Activated CD8-positive, alpha-beta T cell treated with anti-CD3 and anti-CD28 coated beads, Interleukin-2, amount 10 ng/mL, durations not matched to agents 7 days and 5 days (primary cell): Measurements from ENCODE around the gene CDKAL1. TPM values are rescaled to one million over a fixed set of nuclear protein-coding genes. Genes with fewer than 3 reads are reported as not detected.

ENCODE experiments used
- ATAC-seq: fragments of 150-1000 bp; cut with Tn5 transposase; one replicate; pipeline ENCODE4 v1.10.0; 2021; ENCODE audit warnings: moderate library complexity
- CTCF ChIA-PET: fragments of 350-600 bp; sonication (Branson Sonifier 250); formaldehyde crosslinking; loops from one replicate; lab custom pipeline; 2021; ENCODE audit warnings: antibody characterized with exemption; lab: Charles Lee
- POLR2A ChIA-PET: fragments of 350-600 bp; sonication (Branson Sonifier 250); formaldehyde crosslinking; loops from one replicate; lab custom pipeline; 2021; ENCODE audit warnings: antibody characterized with exemption; lab: Charles Lee
- DNase-seq: peaks from one replicate; pipeline ENCODE4 v3.0.0-alpha.2; 2020
- H3K27ac Mint-ChIP-seq: one replicate; pipeline ENCODE4 v1.8.0; 2021; ENCODE audit warnings: mild to moderate bottlenecking, mixed read lengths
- H3K27me3 Mint-ChIP-seq: one replicate; pipeline ENCODE4 v1.8.0; 2021; ENCODE audit warnings: low read depth, mixed read lengths
- H3K36me3 Mint-ChIP-seq: one replicate; pipeline ENCODE4 v1.8.0; 2021; ENCODE audit warnings: low read depth, mixed read lengths
- H3K4me1 Mint-ChIP-seq: one replicate; pipeline ENCODE4 v1.8.0; 2021; ENCODE audit warnings: low read depth, mixed read lengths
- H3K4me3 Mint-ChIP-seq: one replicate; pipeline ENCODE4 v1.8.0; 2021; ENCODE audit warnings: mild to moderate bottlenecking, mixed read lengths
- H3K9me3 Mint-ChIP-seq: one replicate; pipeline ENCODE4 v1.8.0; 2022; ENCODE audit warnings: mixed read lengths; ENCODE audit not compliant: insufficient read depth
- total RNA-seq, 2 experiments: library from RNA; stranded (reverse); gene quantifications; one replicate each; pipeline ENCODE4 v1.2.3, GENCODE V29; 2021

The CDKAL1 gene
- total RNA-seq, 2 experiments from 2014 or later: 24.3 to 25.2 TPM

GRCh38 chr6:21104288-21104687 lies 570.0 kb downstream of the CDKAL1 start:
- no peak overlapping the region for H3K4me3 Mint-ChIP-seq
- peaks cover 23% of the 10 kb centered on the region for H3K4me1 Mint-ChIP-seq
- no peak for ATAC-seq
- DNase-seq: no peak
- ChIA-PET POLR2A (no interaction called here), CTCF (no interaction called here)
- no peaks in the 10 kb centered on the region for H3K27me3 Mint-ChIP-seq
- H3K36me3 Mint-ChIP-seq: peaks cover 10% of the 10 kb centered on the region
- H3K9me3 Mint-ChIP-seq: no peaks in the 10 kb centered on the region
- no peak overlapping the region for H3K27ac Mint-ChIP-seq

- CTCF ChIA-PET: no interaction called here
- POLR2A ChIA-PET: no interaction called here
- Mint-ChIP-seq H3K27me3 (no peaks in the 10 kb centered on the region), H3K4me3 (no peak overlapping the region), H3K36me3 (peaks cover 5% of the 10 kb centered on the region), H3K27ac (no peak overlapping the region), H3K9me3 (no peaks in the 10 kb centered on the region), H3K4me1 (no peaks in the 10 kb centered on the region)
- ATAC-seq: no peak
- no peak for DNase-seq
Measured at GRCh38 chr6:21107796-21108195, 573.5 kb downstream of the CDKAL1 start.

DNA sequence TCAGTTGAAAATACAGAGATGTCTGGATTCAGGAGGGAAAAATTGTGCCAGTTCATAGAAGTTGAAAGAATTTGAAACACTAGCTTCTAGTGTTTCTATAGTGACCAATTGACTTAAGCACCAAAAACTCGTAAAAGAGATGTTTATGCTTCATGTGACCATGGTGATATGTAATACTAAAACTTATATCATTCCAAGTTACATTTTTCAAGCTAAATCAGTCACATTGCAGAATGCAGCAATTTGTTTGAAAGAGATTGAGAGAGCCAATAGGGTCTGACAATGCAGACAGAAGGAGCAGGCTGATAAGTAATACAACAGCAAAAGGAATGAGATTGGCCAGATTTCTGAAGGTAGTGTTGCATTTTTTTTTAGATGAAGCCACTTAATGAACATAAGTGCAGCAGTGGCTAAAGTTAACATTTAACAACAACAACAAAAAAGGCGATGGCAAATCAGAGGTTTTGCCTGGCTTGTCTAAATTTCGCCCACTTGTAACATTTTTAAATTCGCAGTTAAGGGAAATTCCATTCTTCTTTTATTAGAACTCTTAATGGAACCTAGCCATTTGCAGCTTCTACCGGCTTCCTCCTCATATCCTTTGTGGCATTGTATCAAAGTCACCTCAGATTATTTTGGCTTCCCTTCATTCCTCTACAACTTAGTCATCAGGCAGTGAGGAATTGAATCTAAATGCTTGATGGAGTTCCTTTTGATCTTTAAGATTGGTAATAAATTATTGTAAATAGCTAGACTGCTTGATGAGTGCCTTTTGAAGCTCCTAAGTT lies 575.3 kb downstream of the CDKAL1 start:
- POLR2A ChIA-PET: no interaction called here
- H3K9me3 Mint-ChIP-seq: no peaks in the 10 kb centered on the region

GRCh38 chr6:21110684-21111083 lies 576.4 kb downstream of the CDKAL1 start:
- ATAC-seq (no peak), DNase-seq (no peak)
- no peak overlapping the region for H3K4me3 Mint-ChIP-seq
- peaks cover 5% of the 10 kb centered on the region for H3K36me3 Mint-ChIP-seq
- POLR2A ChIA-PET: no interaction called here
- CTCF ChIA-PET: no interaction called here
- no peak overlapping the region for H3K27ac Mint-ChIP-seq
- no peaks in the 10 kb centered on the region for H3K9me3 Mint-ChIP-seq
- H3K4me1 Mint-ChIP-seq: no peaks in the 10 kb centered on the region
- H3K27me3 Mint-ChIP-seq: no peaks in the 10 kb centered on the region

More for the DNA sequence above, 575.3 kb downstream of the CDKAL1 start:
- Mint-ChIP-seq H3K4me1 (no peaks in the 10 kb centered on the region), H3K4me3 (no peak overlapping the region), H3K36me3 (peaks cover 5% of the 10 kb centered on the region), H3K27ac (no peak overlapping the region), H3K27me3 (no peaks in the 10 kb centered on the region)
- CTCF ChIA-PET: interaction anchor here (0.7 kb wide), 1 partner anchor 689 kb away, joined by 3 read pairs; no protein-coding TSS in a partner anchor
- no peak for DNase-seq
- no peak for ATAC-seq

DNA sequence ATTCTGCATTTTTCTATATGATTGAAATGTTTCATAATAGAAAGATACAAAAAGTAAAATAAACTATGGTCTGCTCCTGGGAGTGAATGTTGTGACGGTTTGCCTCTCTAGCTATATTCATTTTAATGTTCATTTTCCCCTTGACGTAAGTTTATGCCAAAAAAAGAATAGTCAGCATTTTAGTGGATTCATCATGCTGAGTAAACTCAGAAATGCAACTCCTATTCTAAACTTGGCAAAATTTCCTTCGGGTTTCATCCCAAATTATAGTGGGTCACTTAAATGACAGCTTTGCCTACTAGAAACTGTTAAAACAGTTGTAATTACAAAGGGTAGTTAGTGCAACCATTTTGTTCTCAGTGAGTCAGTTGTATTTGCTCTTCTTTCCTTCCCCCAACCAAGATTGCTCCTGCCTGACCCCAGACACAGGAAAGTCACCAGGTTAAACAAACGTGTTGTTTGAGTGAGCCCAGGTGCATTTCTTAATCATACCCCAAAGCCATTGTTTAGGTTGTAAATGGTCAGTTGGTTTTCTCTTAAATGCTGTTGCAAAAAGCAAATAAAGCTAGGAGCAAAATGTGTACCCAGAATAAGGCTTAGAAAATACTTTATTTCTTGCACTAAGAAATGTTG lies 577.0 kb downstream of the CDKAL1 start:
- Mint-ChIP-seq H3K27ac (no peak overlapping the region), H3K27me3 (no peaks in the 10 kb centered on the region), H3K9me3 (no peaks in the 10 kb centered on the region), H3K36me3 (peaks cover 5% of the 10 kb centered on the region), H3K4me3 (no peak overlapping the region), H3K4me1 (no peaks in the 10 kb centered on the region)
- ATAC-seq (no peak), DNase-seq (no peak)
- CTCF ChIA-PET: interaction anchor here (0.7 kb wide), 1 partner anchor 34 kb away, joined by 3 read pairs; no protein-coding TSS in a partner anchor
- POLR2A ChIA-PET: no interaction called here

DNA sequence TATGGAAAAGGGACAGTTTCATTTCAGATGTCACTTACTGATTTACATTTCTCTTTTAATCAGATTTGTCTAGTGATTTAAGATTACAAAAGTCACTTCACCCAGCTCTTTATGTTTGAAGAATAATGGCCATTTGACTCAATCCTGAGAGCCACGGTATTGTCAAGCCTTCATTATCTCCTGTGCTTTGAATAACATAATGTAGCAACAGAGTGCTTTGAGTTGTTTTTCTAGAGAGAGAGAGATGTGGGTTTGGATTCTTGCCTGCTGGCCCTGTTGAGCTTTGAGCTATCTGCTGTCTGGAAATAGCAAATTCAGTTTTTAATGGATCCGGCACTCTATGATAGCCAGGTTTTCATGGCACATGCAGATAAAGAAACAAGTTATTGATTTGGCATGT lies 580.9 kb downstream of the CDKAL1 start:
- Mint-ChIP-seq H3K4me1 (peaks cover 9% of the 10 kb centered on the region), H3K27ac (no peak overlapping the region), H3K27me3 (no peaks in the 10 kb centered on the region), H3K36me3 (peaks cover 2% of the 10 kb centered on the region), H3K4me3 (no peak overlapping the region), H3K9me3 (no peaks in the 10 kb centered on the region)
- CTCF ChIA-PET: no interaction called here
- no peak for ATAC-seq
- POLR2A ChIA-PET: no interaction called here
- DNase-seq: no peak

DNA sequence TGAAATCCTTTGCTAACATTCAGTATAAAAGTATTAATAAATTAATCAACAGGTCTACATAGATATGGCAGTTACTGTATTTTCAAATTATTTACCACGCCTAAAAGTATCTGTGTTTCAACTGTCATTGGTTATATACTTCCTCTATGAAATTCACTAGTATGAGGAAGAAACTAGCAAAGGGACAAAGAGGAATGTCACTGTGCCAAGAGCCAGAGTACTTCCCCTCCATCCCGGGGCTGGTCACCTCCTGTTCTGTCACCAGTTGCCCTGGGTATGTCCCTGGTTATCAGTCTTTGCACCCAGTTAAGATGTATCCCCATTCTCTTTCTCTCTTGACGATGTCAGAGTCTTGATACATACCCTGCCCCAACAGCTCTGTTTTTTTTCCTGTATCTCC lies 582.5 kb downstream of the CDKAL1 start:
- DNase-seq: no peak
- H3K27ac Mint-ChIP-seq: no peak overlapping the region
- ChIA-PET POLR2A (no interaction called here), CTCF (no interaction called here)
- ATAC-seq: no peak
- H3K9me3 Mint-ChIP-seq: no peaks in the 10 kb centered on the region
- no peaks in the 10 kb centered on the region for H3K27me3 Mint-ChIP-seq
- H3K36me3 Mint-ChIP-seq: peaks cover 2% of the 10 kb centered on the region
- no peak overlapping the region for H3K4me3 Mint-ChIP-seq
- peaks cover 9% of the 10 kb centered on the region for H3K4me1 Mint-ChIP-seq

GRCh38 chr6:21118216-21118780 lies 584.0 kb downstream of the CDKAL1 start:
- H3K27ac Mint-ChIP-seq: no peak overlapping the region
- H3K36me3 Mint-ChIP-seq: peaks cover 2% of the 10 kb centered on the region
- no peaks in the 10 kb centered on the region for H3K9me3 Mint-ChIP-seq
- no peak overlapping the region for H3K4me3 Mint-ChIP-seq
- DNase-seq: no peak
- no peaks in the 10 kb centered on the region for H3K27me3 Mint-ChIP-seq
- ChIA-PET CTCF (interaction anchor here (0.8 kb wide), 1 partner anchor 24 kb away, joined by 3 read pairs; no protein-coding TSS in a partner anchor), POLR2A (no interaction called here)
- no peak for ATAC-seq
- peaks cover 11% of the 10 kb centered on the region for H3K4me1 Mint-ChIP-seq

GRCh38 chr6:21121636-21122136 lies 587.4 kb downstream of the CDKAL1 start:
- ATAC-seq: no peak
- H3K27ac Mint-ChIP-seq: no peak overlapping the region

GRCh38 chr6:21123507-21124436 lies 589.5 kb downstream of the CDKAL1 start:
- ATAC-seq: no peak
- H3K36me3 Mint-ChIP-seq: peaks cover 6% of the 10 kb centered on the region
- CTCF ChIA-PET: no interaction called here

More at GRCh38 chr6:21121636-21122136, 587.4 kb downstream of the CDKAL1 start:
- Mint-ChIP-seq H3K27me3 (no peaks in the 10 kb centered on the region), H3K4me1 (peaks cover 11% of the 10 kb centered on the region), H3K4me3 (no peak overlapping the region), H3K9me3 (no peaks in the 10 kb centered on the region), H3K36me3 (peaks cover 6% of the 10 kb centered on the region)
- CTCF ChIA-PET: no interaction called here
- no peak for DNase-seq
- POLR2A ChIA-PET: interaction anchor here (0.6 kb wide), 1 partner anchor 260 kb away, joined by 3 read pairs; no protein-coding TSS in a partner anchor

GRCh38 chr6:21128601-21129000 lies 594.3 kb downstream of the CDKAL1 start:
- H3K36me3 Mint-ChIP-seq: peaks cover 5% of the 10 kb centered on the region
- CTCF ChIA-PET: no interaction called here
- H3K4me1 Mint-ChIP-seq: no peaks in the 10 kb centered on the region
- H3K27me3 Mint-ChIP-seq: no peaks in the 10 kb centered on the region
- H3K27ac Mint-ChIP-seq: no peak overlapping the region
- POLR2A ChIA-PET: no interaction called here
- H3K9me3 Mint-ChIP-seq: no peaks in the 10 kb centered on the region
- ATAC-seq (no peak), DNase-seq (no peak)
- no peak overlapping the region for H3K4me3 Mint-ChIP-seq

More at GRCh38 chr6:21123507-21124436, 589.5 kb downstream of the CDKAL1 start:
- H3K27ac Mint-ChIP-seq: no peak overlapping the region
- H3K27me3 Mint-ChIP-seq: no peaks in the 10 kb centered on the region
- no peak overlapping the region for H3K4me3 Mint-ChIP-seq
- DNase-seq: no peak
- no peaks in the 10 kb centered on the region for H3K9me3 Mint-ChIP-seq
- POLR2A ChIA-PET: no interaction called here
- peaks cover 11% of the 10 kb centered on the region for H3K4me1 Mint-ChIP-seq
